ENCODE measurements around the gene VTI1A. TPM values are rescaled to one million over a fixed set of nuclear protein-coding genes. Genes with fewer than 3 reads are reported as not detected.

The VTI1A gene
- total and polyA plus RNA-seq, 9 donors, result 7.8 to 48.2 (median 20.0) TPM

DNA sequence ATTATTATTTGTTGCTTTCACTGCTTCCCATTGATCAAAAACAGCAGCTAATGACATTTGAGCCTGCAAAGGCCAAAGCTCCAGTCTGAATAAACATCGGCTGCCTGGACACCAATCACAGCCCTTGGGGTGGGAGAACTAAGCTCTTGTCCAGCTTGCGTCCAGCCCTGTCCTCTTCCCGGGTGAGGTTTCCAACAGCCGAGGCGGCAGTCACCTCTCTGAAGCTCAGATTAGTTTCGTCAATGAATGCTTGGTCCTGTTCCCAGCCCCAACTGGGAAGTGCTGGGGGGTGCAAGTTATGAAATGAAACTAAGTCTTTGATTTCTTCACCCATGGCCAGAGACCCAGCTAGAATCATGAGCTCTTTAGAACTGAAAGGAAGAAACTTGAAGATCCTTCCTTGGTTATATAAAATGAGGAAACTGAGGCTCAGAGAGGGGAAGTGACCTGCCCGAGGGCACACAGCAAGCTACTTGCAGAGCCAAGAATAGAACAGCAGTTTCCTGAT, 389.0 kb downstream of the VTI1A start:
- H3K4me1 ChIP-seq (ENCODE audit: insufficient read depth), result no peaks in the 10 kb centered on the region
- H3K27ac ChIP-seq, result no peak overlapping the region
- TF ChIP-seq POLR2A (IDR thresholded peaks at IDR 0.05) (no peak), EP300 (IDR thresholded peaks at IDR 0.05) (no peak)
- TF ChIP-seq, protein P1, sequence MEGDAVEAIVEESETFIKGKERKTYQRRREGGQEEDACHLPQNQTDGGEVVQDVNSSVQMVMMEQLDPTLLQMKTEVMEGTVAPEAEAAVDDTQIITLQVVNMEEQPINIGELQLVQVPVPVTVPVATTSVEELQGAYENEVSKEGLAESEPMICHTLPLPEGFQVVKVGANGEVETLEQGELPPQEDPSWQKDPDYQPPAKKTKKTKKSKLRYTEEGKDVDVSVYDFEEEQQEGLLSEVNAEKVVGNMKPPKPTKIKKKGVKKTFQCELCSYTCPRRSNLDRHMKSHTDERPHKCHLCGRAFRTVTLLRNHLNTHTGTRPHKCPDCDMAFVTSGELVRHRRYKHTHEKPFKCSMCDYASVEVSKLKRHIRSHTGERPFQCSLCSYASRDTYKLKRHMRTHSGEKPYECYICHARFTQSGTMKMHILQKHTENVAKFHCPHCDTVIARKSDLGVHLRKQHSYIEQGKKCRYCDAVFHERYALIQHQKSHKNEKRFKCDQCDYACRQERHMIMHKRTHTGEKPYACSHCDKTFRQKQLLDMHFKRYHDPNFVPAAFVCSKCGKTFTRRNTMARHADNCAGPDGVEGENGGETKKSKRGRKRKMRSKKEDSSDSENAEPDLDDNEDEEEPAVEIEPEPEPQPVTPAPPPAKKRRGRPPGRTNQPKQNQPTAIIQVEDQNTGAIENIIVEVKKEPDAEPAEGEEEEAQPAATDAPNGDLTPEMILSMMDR (IDR thresholded peaks at IDR 0.05), result no peak
- no peaks in the 10 kb centered on the region for H3K36me3 ChIP-seq
- H3K9me3 ChIP-seq, result no peaks in the 10 kb centered on the region
- 45 to 74% (median 59%) methylated on average over 7 of the region's 7 CpGs for WGBS, 3 donors
- H3K27me3 ChIP-seq, result no peaks in the 10 kb centered on the region
- intact Hi-C loops (cut with DNase I), result no loop called here
- no peak overlapping the region for H3K4me3 ChIP-seq
- DNase-seq, result no peak

DNA sequence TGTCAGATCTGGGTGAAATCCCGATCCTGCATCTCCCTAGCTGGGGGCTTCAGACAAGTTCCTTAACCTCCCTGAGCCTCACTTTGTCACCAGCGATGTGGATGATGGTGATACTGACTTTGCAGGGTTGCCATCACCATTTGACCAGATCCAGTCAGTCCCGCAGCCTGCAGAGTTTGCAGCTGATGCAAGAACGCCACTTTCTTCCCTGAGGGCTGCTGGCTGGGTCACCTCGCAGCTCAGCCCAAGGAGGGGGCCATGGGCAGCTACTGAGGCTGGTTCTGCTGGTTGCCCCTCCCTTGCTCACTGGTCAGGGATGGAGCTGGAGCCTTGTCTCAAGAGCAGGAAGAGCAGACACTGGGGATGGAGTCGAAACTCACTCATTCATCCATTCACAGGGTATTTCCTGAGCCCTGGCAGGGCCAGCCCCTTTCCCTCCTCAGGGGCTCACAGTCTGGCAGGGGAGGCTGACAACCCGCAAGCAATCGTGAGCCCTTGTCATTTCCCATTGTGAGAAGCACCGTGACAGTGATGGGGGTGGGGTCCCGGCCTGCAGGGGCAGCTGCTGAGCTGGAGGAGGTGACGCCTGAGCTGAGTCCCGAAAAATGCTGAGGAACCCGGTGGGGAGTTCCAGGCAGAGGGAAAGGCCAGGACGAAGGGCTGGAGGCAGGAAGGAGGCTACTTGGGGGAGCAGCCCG, 391.9 kb downstream of the VTI1A start:
- Histone ChIP-seq H3K4me1 (ENCODE audit: insufficient read depth) (peaks cover 4% of the 10 kb centered on the region), H3K27ac (no peak overlapping the region), H3K27me3 (no peaks in the 10 kb centered on the region), H3K4me3 (no peak overlapping the region), H3K36me3 (no peaks in the 10 kb centered on the region), H3K9me3 (no peaks in the 10 kb centered on the region)
- no peak for DNase-seq
- WGBS, 3 donors, result 84 to 86% (median 85%) methylated on average over 15 of the region's 15 CpGs
- intact Hi-C loops (cut with DNase I), result no loop called here
- TF ChIP-seq POLR2A (IDR thresholded peaks at IDR 0.05) (no peak), EP300 (IDR thresholded peaks at IDR 0.05) (no peak)
- TF ChIP-seq, protein P1 (IDR thresholded peaks at IDR 0.05), result no peak

DNA sequence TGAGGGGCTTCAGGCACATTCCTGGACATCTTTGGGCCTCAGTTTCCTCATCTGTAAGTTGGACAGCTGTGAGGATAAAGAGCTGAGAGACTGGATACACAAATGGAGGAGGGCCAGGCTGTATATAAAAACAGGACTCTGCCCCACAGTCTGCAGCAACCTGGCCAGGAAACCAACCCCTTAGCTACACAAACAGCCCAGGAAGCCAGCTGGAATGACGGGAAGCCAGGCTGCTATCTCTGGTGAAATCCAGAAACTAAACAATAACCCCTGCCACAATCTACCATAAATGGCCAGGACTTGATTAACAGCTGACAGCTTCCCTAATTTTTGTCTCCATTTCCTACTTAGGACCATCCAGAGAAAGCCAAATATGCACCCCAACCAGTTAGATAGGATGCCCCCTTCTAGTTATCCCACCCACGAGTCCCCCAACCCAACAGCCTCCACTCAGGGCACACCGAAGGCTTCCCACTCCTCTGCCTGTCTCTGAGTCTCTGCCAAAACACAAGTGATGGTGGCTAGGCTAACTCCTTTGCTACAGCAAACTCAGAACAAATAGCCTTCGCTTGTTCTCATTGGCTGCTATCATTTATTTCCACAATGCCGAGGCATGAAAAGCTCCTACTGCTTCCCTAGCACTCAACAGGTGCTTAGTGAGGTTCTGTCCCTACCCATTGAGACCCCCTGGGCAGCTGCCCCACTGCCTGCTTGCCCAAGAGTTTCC, 393.1 kb downstream of the VTI1A start:
- H3K4me1 ChIP-seq (ENCODE audit: insufficient read depth), result peaks cover 4% of the 10 kb centered on the region
- no peaks in the 10 kb centered on the region for H3K9me3 ChIP-seq
- DNase-seq, result no peak
- H3K4me3 ChIP-seq, result no peak overlapping the region
- intact Hi-C loops (cut with DNase I), result no loop called here
- 90 to 93% (median 92%) methylated on average over 5 of the region's 5 CpGs for WGBS, 3 donors
- H3K27ac ChIP-seq, result no peak overlapping the region
- no peak for TF ChIP-seq EP300 (IDR thresholded peaks at IDR 0.05)
- TF ChIP-seq POLR2A (IDR thresholded peaks at IDR 0.05), result no peak
- TF ChIP-seq, protein P1 (IDR thresholded peaks at IDR 0.05), result no peak
- no peaks in the 10 kb centered on the region for H3K27me3 ChIP-seq
- no peaks in the 10 kb centered on the region for H3K36me3 ChIP-seq

DNA sequence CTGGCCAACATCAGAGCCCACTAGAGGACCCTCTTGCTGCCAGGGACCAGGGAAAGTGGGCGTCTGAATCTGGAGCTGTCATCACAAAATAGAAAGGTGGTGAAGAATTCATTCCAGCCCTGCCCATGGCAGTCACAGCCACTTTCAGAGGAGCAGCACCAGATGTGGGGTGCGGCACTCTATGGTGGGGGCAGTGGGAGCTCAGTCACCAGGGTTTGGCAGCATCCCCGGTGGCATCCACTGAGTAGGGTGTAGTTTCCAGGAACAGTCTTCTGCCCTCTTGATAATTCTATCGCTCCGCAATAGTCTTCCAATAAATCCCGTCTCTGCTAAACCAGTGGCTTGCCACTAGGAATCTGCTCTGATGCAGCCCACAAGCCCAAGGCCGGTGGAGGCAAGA, 394.5 kb downstream of the VTI1A start:
- Histone ChIP-seq H3K36me3 (no peaks in the 10 kb centered on the region), H3K4me1 (ENCODE audit: insufficient read depth) (peaks cover 4% of the 10 kb centered on the region), H3K27me3 (no peaks in the 10 kb centered on the region), H3K27ac (no peak overlapping the region), H3K9me3 (no peaks in the 10 kb centered on the region), H3K4me3 (no peak overlapping the region)
- DNase-seq, result no peak
- whole genome bisulfite sequencing, 3 donors, result 80 to 89% (median 85%) methylated on average over 7 of the region's 7 CpGs
- intact Hi-C loops (cut with DNase I), result no loop called here
- TF ChIP-seq POLR2A (IDR thresholded peaks at IDR 0.05), result no peak
- TF ChIP-seq, protein P1 (IDR thresholded peaks at IDR 0.05), result no peak
- no peak for TF ChIP-seq EP300 (IDR thresholded peaks at IDR 0.05)

Measured in ovary (tissue), 9 donors.